PC-9 (cell line): ENCODE data around the gene DOCK1.

Experiments
- CTCF ChIP-seq: fragments of 200-600 bp; sonication (generic); conservative IDR thresholded peaks from 2 replicates; pipeline ENCODE4 v1.6.1; 2017; ENCODE audit warnings: mixed run types, antibody characterized with exemption, mild to moderate bottlenecking, moderate library complexity
- EZH2 ChIP-seq: fragments of 200-600 bp; sonication (generic); IDR thresholded peaks from 2 replicates; pipeline ENCODE4 v1.8.0; 2017; ENCODE audit warnings: antibody characterized with exemption, low read depth

DNA sequence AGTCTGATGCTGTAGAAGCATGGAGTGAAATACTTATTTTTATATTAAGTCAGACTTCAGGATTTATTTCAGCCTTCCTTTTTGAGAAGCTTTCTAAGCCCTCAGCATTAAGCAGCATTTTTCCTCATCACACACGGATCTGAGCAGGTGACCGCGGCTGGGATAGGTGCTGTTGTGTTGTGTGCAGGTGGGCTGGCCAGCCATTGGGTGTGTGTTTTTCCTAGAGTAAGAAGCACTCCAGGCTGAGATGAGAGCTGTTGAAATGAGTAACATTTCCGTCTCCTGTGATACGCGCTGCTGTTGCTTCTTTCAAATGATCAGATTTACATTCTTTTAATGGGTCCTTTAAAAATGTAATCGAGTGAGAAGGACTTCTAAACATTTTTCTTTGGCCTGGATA lies 227.2 kb downstream of the DOCK1 start:
- TF ChIP-seq CTCF (no peak), EZH2 (no peak)
